GM12878 (cell line): Measurements from ENCODE around the gene TP63. TPM values are rescaled to one million over a fixed set of nuclear protein-coding genes. Genes with fewer than 3 reads are reported as not detected.

Experiments used
- ATAC-seq: fragments of 200-7000 bp; cut with Tn5 transposase; 3 replicates; pipeline ENCODE4 v1.9.1; 2020; ENCODE audit warnings: mild to moderate bottlenecking, moderate library complexity
- BruUV-seq: library from RNA; stranded (reverse); fragments of 400-500 nt; replicated peaks from 2 replicates; lab custom pipeline; 2021; lab: Mats Ljungman, UMichigan
- CTCF ChIA-PET: fragments of 300-600 bp; sonication (Branson Sonifier 250); formaldehyde crosslinking; extraction: SDS; loops from one replicate; lab custom pipeline; 2021; ENCODE audit warnings: inconsistent platforms; lab: Yijun Ruan, JAX
- POLR2A ChIA-PET: fragments of 350-600 bp; formaldehyde crosslinking; extraction: SDS; loops from one replicate; lab custom pipeline; 2021; ENCODE audit warnings: inconsistent platforms; lab: Charles Lee
- RAD21 ChIA-PET: fragments of 300-600 bp; sonication (Branson Sonifier 250); formaldehyde crosslinking; loops from one replicate; lab custom pipeline; 2023; ENCODE audit warnings: antibody characterized with exemption; ENCODE audit not compliant: unreplicated experiment; lab: Charles Lee
- SMC1A ChIA-PET: fragments of 300-600 bp; sonication (Branson Sonifier 250); formaldehyde crosslinking; loops from one replicate; lab custom pipeline; 2023; ENCODE audit not compliant: unreplicated experiment, uncharacterized antibody; lab: Charles Lee
- DNase-seq: peaks from one replicate; pipeline ENCODE4 v3.0.0-alpha.2; 2011; ENCODE audit warnings: low read depth, low spot score
- FAIRE-seq: peaks from 3 replicates; lab custom pipeline; 2011; peaks lifted over from hg19 to GRCh38; lab: Jason Lieb, UNC
- H2AFZ ChIP-seq: 2 replicates; pipeline ENCODE4 v1.6.0; 2011; ENCODE audit warnings: low read depth, low read length, control low read depth; ENCODE audit not compliant: control insufficient read depth
- H3K27ac ChIP-seq: 2 replicates; pipeline ENCODE4 v1.5.1; 2011; ENCODE audit warnings: control low read depth; ENCODE audit not compliant: control insufficient read depth, insufficient read depth
- H3K27me3 ChIP-seq, 2 experiments: replicated peaks in 1 of 2; 2 replicates each; pipeline versions ENCODE4 v1.6.0 to v1.6.1; 2011; ENCODE audit warnings: low read length in 1 of 2; ENCODE audit not compliant: control insufficient read depth in 2 of 2, insufficient read depth in 2 of 2
- H3K36me3 ChIP-seq, 2 experiments: 2 replicates each; pipeline ENCODE4 v1.5.1; 2011; ENCODE audit warnings: low read length in 1 of 2; ENCODE audit not compliant: control insufficient read depth in 2 of 2, insufficient read depth in 2 of 2
- H3K4me1 ChIP-seq: 2 replicates; pipeline ENCODE4 v1.6.1; 2011; ENCODE audit warnings: mild to moderate bottlenecking, low read length, moderate library complexity, mixed read lengths; ENCODE audit not compliant: control insufficient read depth, insufficient read depth
- H3K4me2 ChIP-seq: 2 replicates; pipeline ENCODE4 v1.6.0; 2011; ENCODE audit warnings: control low read depth; ENCODE audit not compliant: control insufficient read depth, insufficient read depth
- H3K4me3 ChIP-seq: fragments of 200-600 bp; sonication (generic); 2 replicates; pipeline ENCODE4 v1.5.1; 2016
- H3K79me2 ChIP-seq: 2 replicates; pipeline ENCODE4 v1.6.0; 2011; ENCODE audit warnings: low read length; ENCODE audit not compliant: control insufficient read depth, insufficient read depth
- H3K9ac ChIP-seq: 2 replicates; pipeline ENCODE4 v1.8.0; 2011; ENCODE audit warnings: low read length, control low read depth, mixed read lengths; ENCODE audit not compliant: control insufficient read depth, insufficient read depth
- H3K9me3 ChIP-seq: replicated peaks from 3 replicates; pipeline ENCODE4 v1.5.1; 2011; ENCODE audit warnings: mild to moderate bottlenecking, low read length; ENCODE audit not compliant: control insufficient read depth, insufficient read depth
- H4K20me1 ChIP-seq: 2 replicates; pipeline ENCODE4 v1.6.0; 2011; ENCODE audit not compliant: control insufficient read depth, insufficient read depth
- BCL11A ChIP-seq: IDR thresholded peaks from 2 replicates; pipeline ENCODE4 v1.6.1; 2011; ENCODE audit warnings: low read depth, low read length
- EGR1 ChIP-seq, 2 experiments: IDR thresholded peaks; 1 replicate in 1 of 2; 2 replicates in 1 of 2; pipeline ENCODE4 v1.6.1; 2011 to 2012; ENCODE audit warnings: low read depth in 2 of 2, low read length in 2 of 2, borderline replicate concordance in 1 of 2, mild to moderate bottlenecking in 1 of 2, moderate library complexity in 1 of 2
- ESRRA ChIP-seq: IDR thresholded peaks from 2 replicates; pipeline ENCODE4 v1.6.1; 2012; ENCODE audit warnings: mild to moderate bottlenecking, low read length, improper control_type of control experiment
- HDAC2 ChIP-seq: fragments of 200-600 bp; sonication (generic); IDR thresholded peaks from 2 replicates; pipeline ENCODE4 v1.6.1; 2017
- IRF4 ChIP-seq: IDR thresholded peaks from 2 replicates; pipeline ENCODE4 v1.6.1; 2011; ENCODE audit warnings: low read depth, low read length
- KDM1A ChIP-seq: fragments of 200-600 bp; sonication (generic); IDR thresholded peaks from 2 replicates; pipeline ENCODE4 v1.6.1; 2016; ENCODE audit warnings: borderline replicate concordance
- NFIC ChIP-seq: IDR thresholded peaks from 2 replicates; pipeline ENCODE4 v1.6.1; 2012; ENCODE audit warnings: low read depth, mild to moderate bottlenecking, inconsistent platforms, low read length, moderate library complexity
- NFYA ChIP-seq: IDR thresholded peaks from 2 replicates; pipeline ENCODE4 v1.6.1; 2011; ENCODE audit warnings: low read depth, mild to moderate bottlenecking, low read length, improper control_type of control experiment, borderline replicate concordance
- PAX8 ChIP-seq: fragments of 450-650 bp; IDR thresholded peaks from 2 replicates; pipeline ENCODE4 v1.6.1; 2017; ENCODE audit warnings: mild to moderate bottlenecking, moderate library complexity
- POLR2A ChIP-seq: IDR thresholded peaks from 2 replicates; pipeline ENCODE4 v1.6.1; 2011; ENCODE audit warnings: low read depth, mild to moderate bottlenecking, low read length
- RB1 ChIP-seq: fragments of 450-650 bp; formaldehyde crosslinking; IDR thresholded peaks from 2 replicates; pipeline ENCODE4 v1.6.1; 2017; ENCODE audit warnings: mild to moderate bottlenecking, borderline replicate concordance
- RUNX3 ChIP-seq: IDR thresholded peaks from 2 replicates; pipeline ENCODE4 v1.6.1; 2012; ENCODE audit warnings: low read length, inconsistent platforms
- STAT3 ChIP-seq: IDR thresholded peaks from 2 replicates; pipeline ENCODE4 v1.6.1; 2011; ENCODE audit warnings: low read depth, low read length, improper control_type of control experiment
- TARDBP ChIP-seq: IDR thresholded peaks from 2 replicates; pipeline ENCODE4 v1.6.1; 2016; ENCODE audit warnings: borderline replicate concordance
- ZBTB4 ChIP-seq: fragments of 450-650 bp; formaldehyde crosslinking; IDR thresholded peaks from 2 replicates; pipeline ENCODE4 v1.4.0; 2022; ENCODE audit warnings: mild to moderate bottlenecking, moderate library complexity
- ZNF274 ChIP-seq: IDR thresholded peaks from one replicate; pipeline ENCODE4 v1.8.0; 2011; ENCODE audit not compliant: insufficient read length, insufficient read depth
- ZNF622 ChIP-seq: fragments of 450-650 bp; IDR thresholded peaks from 2 replicates; pipeline ENCODE4 v1.6.1; 2017; ENCODE audit warnings: mild to moderate bottlenecking, inconsistent platforms
- WGBS: methylation state at CpG from one replicate; pipeline ENCODE4 v1.1.6; 2016; ENCODE audit warnings: low lambda C conversion rate; ENCODE audit not compliant: insufficient replicate concordance, insufficient coverage; ENCODE audit errors: missing lambda C conversion rate; 5-methylcytosine and 5-hydroxymethylcytosine counted together
- in situ Hi-C: fragments of 300-500 bp; cut with MboI; formaldehyde crosslinking; loops from 9 replicates; pipeline ENCODE4 v1.14.3; 2018; ENCODE audit warnings: mixed read lengths
- intact Hi-C: fragments of 100-400 bp; cut with micrococcal nuclease; formaldehyde crosslinking; loops from one replicate; pipeline ENCODE4 v1.14.2; 2022; ENCODE audit not compliant: unreplicated experiment
- polyA plus RNA-seq, 11 experiments: library from polyadenylated mRNA; depleted of rRNA in 4 of 11; unstranded in 6 of 11; stranded (reverse) in 5 of 11; fragments of >200 nt; fragmentation: Nextera tagmentation in 4 of 11; fragmentation: Illumina TruSeq in 1 of 11; extraction: Ambion mirVana in 4 of 11; extraction: Trizol in 1 of 11; gene quantifications; 1 replicate in 1 of 11; 2 replicates in 10 of 11; pipeline versions ENCODE4 v1.2.1 to v1.2.3, GENCODE V29; 2011 to 2016; ENCODE audit warnings: inconsistent platforms in 2 of 11, missing spikeins in 2 of 11, low read depth in 1 of 11
- total RNA-seq, 4 experiments: library from RNA; depleted of rRNA in 3 of 4; stranded (reverse); fragments of >200 nt in 3 of 4; fragmentation: Illumina TruSeq in 1 of 4; extraction: Trizol in 1 of 4; gene quantifications; 2 replicates each; pipeline versions ENCODE4 v1.2.1 to v1.2.3, GENCODE V29; 2013 to 2021
- TF ChIP-seq, protein P1 (sequence below): fragments of 450-650 bp; IDR thresholded peaks from 2 replicates; pipeline ENCODE4 v1.6.1; 2017; ENCODE audit warnings: mild to moderate bottlenecking, moderate library complexity

The TP63 gene
- total and polyA plus RNA-seq, 10 of the 15 experiments (the other 5 are each of a cell fraction or from before 2014, with no cell fraction given): 1.4 to 10.8 (median 6.2) TPM

DNA sequence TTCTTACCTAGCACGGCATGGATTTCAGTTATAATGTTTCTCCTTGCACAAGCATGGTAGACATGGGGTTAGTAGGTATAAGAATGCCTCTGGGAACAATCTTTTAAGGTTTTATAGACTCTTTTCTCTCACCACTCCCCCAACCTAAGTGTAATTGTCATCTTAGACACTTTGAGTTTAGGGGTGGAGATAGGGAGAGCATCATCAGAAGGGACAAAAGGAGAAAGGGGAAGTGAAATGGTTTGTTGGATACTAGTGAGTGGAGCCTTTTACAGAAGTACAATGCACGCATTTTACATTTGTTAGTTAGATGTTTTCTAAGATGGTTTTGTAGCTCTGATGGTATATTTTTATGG is 189.2 kb downstream of the TP63 start:
- ChIA-PET SMC1A (interaction anchor here (1.1 to 1.4 kb wide), 2 partner anchors 10 to 41 kb away, joined by 3 read pairs; no protein-coding TSS in a partner anchor), RAD21 (interaction anchor here (0.6 to 2.4 kb wide), 2 partner anchors 21 to 29 kb away, joined by 4 to 12 read pairs; no protein-coding TSS in a partner anchor), POLR2A (no interaction called here), CTCF (interaction anchor here (1.7 kb wide), 1 partner anchor 548 kb away, joined by 3 read pairs; no protein-coding TSS in a partner anchor)
- Histone ChIP-seq H2AFZ (no peak overlapping the region), H3K4me1 (peaks cover 4% of the 10 kb centered on the region; the same call in 1 of the 2 replicates), H3K27me3 (no peaks in the 10 kb centered on the region), H3K27ac (no peak overlapping the region), H3K9me3 (no peaks in the 10 kb centered on the region), H3K4me3 (no peak overlapping the region), H3K79me2 (no peaks in the 10 kb centered on the region), H3K4me2 (no peak overlapping the region), H3K36me3 (no peaks in the 10 kb centered on the region), H3K9ac (no peak overlapping the region), H4K20me1 (no peaks in the 10 kb centered on the region)
- peak; percentile 66 for FAIRE-seq
- peak; percentile 96 for ATAC-seq
- in situ Hi-C loops (no loop called here), intact Hi-C loops (loop anchor here (5.0 kb wide), 1 partner anchor 168 kb away; no protein-coding TSS in a partner anchor)
- no TSS peak for BruUV-seq
- WGBS: 15% methylated on average over 2 of the region's 2 CpGs
- DNase-seq: peak; percentile 23
- TF ChIP-seq TARDBP (no peak), NFYA (no peak), ZBTB4 (no peak), EGR1 (IDR thresholded peaks at IDR 0.05; ENCODE audit: borderline replicate concordance in 1 of 2, low read depth in 2 of 2, low read length in 2 of 2) (no peak), ZNF622 (no peak), ZNF274 (no peak), KDM1A (no peak), RUNX3 (peak; percentile 4; the same call in 1 of the 2 replicates), ESRRA (no peak), RB1 (no peak), PAX8 (no peak), POLR2A (no peak), STAT3 (no peak), NFIC (0 out of 2 replicates have a peak, but pooled peaks have one; percentile 54), HDAC2 (no peak), IRF4 (no peak; the same call in 1 of the 2 replicates), BCL11A (no peak)
- TF ChIP-seq, protein P1, sequence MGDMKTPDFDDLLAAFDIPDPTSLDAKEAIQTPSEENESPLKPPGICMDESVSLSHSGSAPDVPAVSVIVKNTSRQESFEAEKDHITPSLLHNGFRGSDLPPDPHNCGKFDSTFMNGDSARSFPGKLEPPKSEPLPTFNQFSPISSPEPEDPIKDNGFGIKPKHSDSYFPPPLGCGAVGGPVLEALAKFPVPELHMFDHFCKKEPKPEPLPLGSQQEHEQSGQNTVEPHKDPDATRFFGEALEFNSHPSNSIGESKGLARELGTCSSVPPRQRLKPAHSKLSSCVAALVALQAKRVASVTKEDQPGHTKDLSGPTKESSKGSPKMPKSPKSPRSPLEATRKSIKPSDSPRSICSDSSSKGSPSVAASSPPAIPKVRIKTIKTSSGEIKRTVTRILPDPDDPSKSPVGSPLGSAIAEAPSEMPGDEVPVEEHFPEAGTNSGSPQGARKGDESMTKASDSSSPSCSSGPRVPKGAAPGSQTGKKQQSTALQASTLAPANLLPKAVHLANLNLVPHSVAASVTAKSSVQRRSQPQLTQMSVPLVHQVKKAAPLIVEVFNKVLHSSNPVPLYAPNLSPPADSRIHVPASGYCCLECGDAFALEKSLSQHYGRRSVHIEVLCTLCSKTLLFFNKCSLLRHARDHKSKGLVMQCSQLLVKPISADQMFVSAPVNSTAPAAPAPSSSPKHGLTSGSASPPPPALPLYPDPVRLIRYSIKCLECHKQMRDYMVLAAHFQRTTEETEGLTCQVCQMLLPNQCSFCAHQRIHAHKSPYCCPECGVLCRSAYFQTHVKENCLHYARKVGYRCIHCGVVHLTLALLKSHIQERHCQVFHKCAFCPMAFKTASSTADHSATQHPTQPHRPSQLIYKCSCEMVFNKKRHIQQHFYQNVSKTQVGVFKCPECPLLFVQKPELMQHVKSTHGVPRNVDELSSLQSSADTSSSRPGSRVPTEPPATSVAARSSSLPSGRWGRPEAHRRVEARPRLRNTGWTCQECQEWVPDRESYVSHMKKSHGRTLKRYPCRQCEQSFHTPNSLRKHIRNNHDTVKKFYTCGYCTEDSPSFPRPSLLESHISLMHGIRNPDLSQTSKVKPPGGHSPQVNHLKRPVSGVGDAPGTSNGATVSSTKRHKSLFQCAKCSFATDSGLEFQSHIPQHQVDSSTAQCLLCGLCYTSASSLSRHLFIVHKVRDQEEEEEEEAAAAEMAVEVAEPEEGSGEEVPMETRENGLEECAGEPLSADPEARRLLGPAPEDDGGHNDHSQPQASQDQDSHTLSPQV: no peak
